Lung (tissue), 12 donors: Measurements from ENCODE around the gene XRCC6. TPM values are rescaled to one million over a fixed set of nuclear protein-coding genes. Genes with fewer than 3 reads are reported as not detected.
A peak's percentile ranks its signal among the peaks of the same experiment; 100 is the strongest.
"Not testable (repeated sequence)": the region's sequence is repeated elsewhere in the genome, so short reads cannot be mapped to it uniquely, and the experiment has no call there.

Experiments used
- ATAC-seq: fragments of 200-7000 bp; cut with Tn5 transposase; one replicate; pipeline ENCODE4 v1.9.1; 2020; ENCODE audit warnings: moderate number of reproducible peaks; ENCODE audit not compliant: insufficient read depth, low FRiP score
- DNase-seq, 3 donors: peaks; one replicate each; pipeline ENCODE4 v3.0.0-alpha.2; 2013 to 2017
- H3K27ac ChIP-seq, 2 donors: one replicate each; pipeline ENCODE4 v1.5.1; 2013; ENCODE audit warnings: mild to moderate bottlenecking in 2 of 2, moderate library complexity in 2 of 2, control low read depth in 1 of 2, inconsistent platforms in 1 of 2, low read depth in 1 of 2, low read length in 1 of 2
- H3K27me3 ChIP-seq, 3 donors: one replicate each; pipeline ENCODE4 v1.5.1; 2013; ENCODE audit warnings: low read length in 2 of 3; ENCODE audit not compliant: control insufficient read depth in 3 of 3, insufficient read depth in 3 of 3
- H3K36me3 ChIP-seq, 4 donors: one replicate each; pipeline ENCODE4 v1.5.1; 2013; ENCODE audit warnings: low read length in 4 of 4, mild to moderate bottlenecking in 1 of 4, moderate library complexity in 1 of 4; ENCODE audit not compliant: control insufficient read depth in 4 of 4, insufficient read depth in 4 of 4
- H3K4me1 ChIP-seq, 5 donors: one replicate each; pipeline ENCODE4 v1.5.1; 2013; ENCODE audit warnings: low read length in 5 of 5, mild to moderate bottlenecking in 2 of 5, moderate library complexity in 1 of 5; ENCODE audit not compliant: control insufficient read depth in 5 of 5, insufficient read depth in 5 of 5
- H3K4me3 ChIP-seq: one replicate; pipeline ENCODE4 v1.5.1; 2013; ENCODE audit warnings: mild to moderate bottlenecking, control low read depth, moderate library complexity
- H3K9ac ChIP-seq, 2 donors: one replicate each; pipeline ENCODE4 v1.5.1; 2013; ENCODE audit warnings: low read length in 2 of 2, control low read depth in 1 of 2; ENCODE audit not compliant: insufficient read depth in 1 of 2
- H3K9me3 ChIP-seq, 4 donors: one replicate each; pipeline ENCODE4 v1.5.1; 2013; ENCODE audit warnings: low read length in 3 of 4, mild to moderate bottlenecking in 1 of 4, moderate library complexity in 1 of 4; ENCODE audit not compliant: control insufficient read depth in 4 of 4, insufficient read depth in 3 of 4
- CTCF ChIP-seq: IDR thresholded peaks from 2 replicates; pipeline ENCODE4 v1.5.1; 2012; ENCODE audit warnings: mild to moderate bottlenecking; ENCODE audit errors: control extremely low read depth, extremely low read depth
- WGBS, 2 donors: extraction: QIAGEN DNeasy Blood & Tissue Kit; methylation state at CpG; one replicate each; pipeline ENCODE4 v1.1.7; 2013; 5-methylcytosine and 5-hydroxymethylcytosine counted together
- polyA plus RNA-seq, 2 donors: library from polyadenylated mRNA; stranded (reverse); fragments of 200-250 nt; gene quantifications; one replicate each; pipeline ENCODE4 v1.2.1, GENCODE V29; 2013
- total RNA-seq, 2 donors: library from RNA; depleted of rRNA in 1 of 2; stranded (reverse); fragments of >200 nt in 1 of 2; gene quantifications; one replicate each; pipeline ENCODE4 v1.2.1, GENCODE V29; 2014 to 2021
- donor health status: control.
- donor health status: control.
- donor health status: Bipolar disorder and iron deficiency.
- donor health status: healthy.
- donor health status: DM: yes; HTN: yes; CAD: no.

XRCC6 gene
- total and polyA plus RNA-seq, 4 donors, result 149 to 235 (median 194) TPM

- DNase-seq, result no peak
- Histone ChIP-seq H3K9me3 (no peaks in the 10 kb centered on the region), H3K27ac (no peak overlapping the region), H3K36me3 (peaks cover 9 to 53% (median 26%) of the 10 kb centered on the region in 4 donors), H3K9ac (no peak overlapping the region), H3K4me1 (peaks cover 0 to 7% (median 1%) of the 10 kb centered on the region in 5 donors), H3K4me3 (no peak overlapping the region), H3K27me3 (no peaks in the 10 kb centered on the region)
- no peak for ATAC-seq
- no peak for TF ChIP-seq CTCF
- WGBS, 2 donors, result 97% methylated on average over 7 of the region's 7 CpGs
These were observed 4.5 kb downstream of the XRCC6 start for GRCh38 chr22:41625577-41625976.

GRCh38 chr22:41631115-41631514 is 10.0 kb downstream of the XRCC6 start:
- H3K36me3 ChIP-seq, result peaks cover 14 to 46% (median 36%) of the 10 kb centered on the region in 4 donors
- not testable (repeated sequence) for H3K27ac ChIP-seq, H3K4me1 ChIP-seq, H3K9ac ChIP-seq, H3K9me3 ChIP-seq, DNase-seq, H3K4me3 ChIP-seq, H3K27me3 ChIP-seq, ATAC-seq
- WGBS, 2 donors, result 96 to 97% methylated on average over 16 to 25 of the region's 28 CpGs

GRCh38 chr22:41631615-41632014 is 10.5 kb downstream of the XRCC6 start:
- H3K9ac ChIP-seq, H3K4me3 ChIP-seq, DNase-seq, H3K9me3 ChIP-seq, ATAC-seq, H3K27me3 ChIP-seq, H3K4me1 ChIP-seq, H3K27ac ChIP-seq: not testable (repeated sequence)
- WGBS, 2 donors, result 97 to 99% methylated on average over 11 to 13 of the region's 23 CpGs
- H3K36me3 ChIP-seq, result peaks cover 14 to 47% (median 40%) of the 10 kb centered on the region in 4 donors

GRCh38 chr22:41634610-41635009 is 13.5 kb downstream of the XRCC6 start:
- ATAC-seq, DNase-seq, H3K9me3 ChIP-seq, H3K27me3 ChIP-seq, H3K4me1 ChIP-seq, H3K27ac ChIP-seq, H3K9ac ChIP-seq, H3K4me3 ChIP-seq: not testable (repeated sequence)
- WGBS, 2 donors, result 96 to 97% methylated on average over 8 of the region's 8 CpGs
- peaks cover 18 to 47% (median 40%) of the 10 kb centered on the region in 4 donors for H3K36me3 ChIP-seq

GRCh38 chr22:41636467-41636866 is 15.4 kb downstream of the XRCC6 start:
- no peaks in the 10 kb centered on the region for H3K27me3 ChIP-seq
- no peak overlapping the region for H3K4me3 ChIP-seq
- ATAC-seq (no peak), DNase-seq (no peak)
- H3K9me3 ChIP-seq, result no peaks in the 10 kb centered on the region
- 78 to 85% methylated on average over 7 of the region's 7 CpGs for WGBS, 2 donors
- H3K36me3 ChIP-seq, result peaks cover 25 to 57% (median 44%) of the 10 kb centered on the region in 4 donors
- H3K27ac ChIP-seq, result peak overlapping the region in 1 of 2 donors; percentile 84
- no peak for TF ChIP-seq CTCF
- peaks cover 0 to 1% (median 0%) of the 10 kb centered on the region in 5 donors for H3K4me1 ChIP-seq
- no peak overlapping the region for H3K9ac ChIP-seq

GRCh38 chr22:41637623-41638022 is 16.5 kb downstream of the XRCC6 start:
- not testable (repeated sequence) for DNase-seq
- peak overlapping the region in 1 of 2 donors; percentile 58 for H3K27ac ChIP-seq

More at GRCh38 chr22:41637623-41638022, 16.5 kb downstream of the XRCC6 start:
- not testable (repeated sequence) for H3K9me3 ChIP-seq, H3K27me3 ChIP-seq, H3K4me1 ChIP-seq, H3K9ac ChIP-seq, H3K4me3 ChIP-seq
- ATAC-seq, result peak; percentile 54
- WGBS, 2 donors, result 89 to 95% methylated on average over 8 of the region's 8 CpGs
- H3K36me3 ChIP-seq, result peaks cover 29 to 65% (median 45%) of the 10 kb centered on the region in 4 donors
